ENCODE measurements around the gene MAP3K4. TPM values are rescaled to one million over a fixed set of nuclear protein-coding genes. Genes with fewer than 3 reads are reported as not detected.

The MAP3K4 gene
- total RNA-seq, 1 experiment from 2014 or later: 37.1 TPM

DNA sequence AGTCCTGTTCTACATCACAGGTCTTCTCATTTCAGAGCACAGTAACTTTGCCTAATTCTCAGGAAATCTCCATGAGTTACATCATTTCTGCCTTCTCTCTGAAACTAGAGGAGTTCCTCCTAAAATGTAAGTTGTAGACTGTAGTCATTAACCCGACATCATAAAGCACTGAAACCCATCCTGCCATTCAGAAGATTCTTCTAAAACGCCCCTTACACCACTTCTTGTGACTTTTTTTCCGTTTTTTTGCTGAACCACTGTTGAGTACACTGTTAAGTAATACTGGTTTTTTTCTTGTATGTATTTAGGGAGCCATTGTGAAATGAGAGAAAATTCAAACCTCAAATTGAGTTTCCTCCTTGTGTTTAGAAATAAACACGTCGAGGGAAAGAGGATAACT lies 117.3 kb downstream of the MAP3K4 start:
- Histone ChIP-seq H3K9me3 (ENCODE audit: low read depth, low read length, poor library complexity, severe bottlenecking) (no peaks in the 10 kb centered on the region), H3K27me3 (replicated peaks; ENCODE audit: insufficient read depth, low read depth, low read length, poor library complexity) (no peaks in the 10 kb centered on the region), H3K27ac (ENCODE audit: low read depth, low read length, poor library complexity, severe bottlenecking) (no peak overlapping the region), H3K36me3 (ENCODE audit: insufficient read depth, low read length, poor library complexity, severe bottlenecking) (peaks cover 62% of the 10 kb centered on the region), H3K4me3 (ENCODE audit: low read depth, low read length, poor library complexity, severe bottlenecking) (no peak overlapping the region), H3K4me1 (ENCODE audit: insufficient read depth, low read length, poor library complexity, severe bottlenecking) (no peaks in the 10 kb centered on the region)
- DNase-seq (ENCODE audit: low spot score): no peak
- no TSS peak for BruUV-seq (replicated peaks)
- TF ChIP-seq EZH2 (IDR thresholded peaks at IDR 0.05; ENCODE audit: borderline replicate concordance, low read depth, low read length, poor library complexity, severe bottlenecking): no peak
- TF ChIP-seq, protein P1, sequence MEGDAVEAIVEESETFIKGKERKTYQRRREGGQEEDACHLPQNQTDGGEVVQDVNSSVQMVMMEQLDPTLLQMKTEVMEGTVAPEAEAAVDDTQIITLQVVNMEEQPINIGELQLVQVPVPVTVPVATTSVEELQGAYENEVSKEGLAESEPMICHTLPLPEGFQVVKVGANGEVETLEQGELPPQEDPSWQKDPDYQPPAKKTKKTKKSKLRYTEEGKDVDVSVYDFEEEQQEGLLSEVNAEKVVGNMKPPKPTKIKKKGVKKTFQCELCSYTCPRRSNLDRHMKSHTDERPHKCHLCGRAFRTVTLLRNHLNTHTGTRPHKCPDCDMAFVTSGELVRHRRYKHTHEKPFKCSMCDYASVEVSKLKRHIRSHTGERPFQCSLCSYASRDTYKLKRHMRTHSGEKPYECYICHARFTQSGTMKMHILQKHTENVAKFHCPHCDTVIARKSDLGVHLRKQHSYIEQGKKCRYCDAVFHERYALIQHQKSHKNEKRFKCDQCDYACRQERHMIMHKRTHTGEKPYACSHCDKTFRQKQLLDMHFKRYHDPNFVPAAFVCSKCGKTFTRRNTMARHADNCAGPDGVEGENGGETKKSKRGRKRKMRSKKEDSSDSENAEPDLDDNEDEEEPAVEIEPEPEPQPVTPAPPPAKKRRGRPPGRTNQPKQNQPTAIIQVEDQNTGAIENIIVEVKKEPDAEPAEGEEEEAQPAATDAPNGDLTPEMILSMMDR (conservative IDR thresholded peaks at IDR 0.05; ENCODE audit: low read depth, low read length): no peak
- ChIA-PET CTCF (interaction anchor here (0.6 kb wide), 1 partner anchor 109 kb away, joined by 3 read pairs; no protein-coding TSS in a partner anchor), POLR2A (ENCODE audit: low non-redundant PET) (no interaction called here)
- intact Hi-C loops (cut with micrococcal nuclease; ENCODE audit: unreplicated experiment): no loop called here

- intact Hi-C loops (cut with micrococcal nuclease; ENCODE audit: unreplicated experiment): no loop called here
- H3K27me3 ChIP-seq (replicated peaks; ENCODE audit: insufficient read depth, low read depth, low read length, poor library complexity): no peaks in the 10 kb centered on the region
- POLR2A ChIA-PET (ENCODE audit: low non-redundant PET): no interaction called here
- no peak overlapping the region for H3K4me3 ChIP-seq (ENCODE audit: low read depth, low read length, poor library complexity, severe bottlenecking)
- no TSS peak for BruUV-seq (replicated peaks)
- CTCF ChIA-PET: no interaction called here
- no peak for DNase-seq (ENCODE audit: low spot score)
- TF ChIP-seq, protein P1 (conservative IDR thresholded peaks at IDR 0.05; ENCODE audit: low read depth, low read length): no peak
- no peak for TF ChIP-seq EZH2 (IDR thresholded peaks at IDR 0.05; ENCODE audit: borderline replicate concordance, low read depth, low read length, poor library complexity, severe bottlenecking)
- no peaks in the 10 kb centered on the region for H3K4me1 ChIP-seq (ENCODE audit: insufficient read depth, low read length, poor library complexity, severe bottlenecking)
- H3K27ac ChIP-seq (ENCODE audit: low read depth, low read length, poor library complexity, severe bottlenecking): no peak overlapping the region
- no peaks in the 10 kb centered on the region for H3K9me3 ChIP-seq (ENCODE audit: low read depth, low read length, poor library complexity, severe bottlenecking)
- peaks cover 62% of the 10 kb centered on the region for H3K36me3 ChIP-seq (ENCODE audit: insufficient read depth, low read length, poor library complexity, severe bottlenecking)
These were observed 117.8 kb downstream of the MAP3K4 start for GRCh38 chr6:161109366-161109765.

GRCh38 chr6:161110028-161110779 lies 118.6 kb downstream of the MAP3K4 start:
- TF ChIP-seq, protein P1 (conservative IDR thresholded peaks at IDR 0.05; ENCODE audit: low read depth, low read length): no peak
- no peak for TF ChIP-seq EZH2 (IDR thresholded peaks at IDR 0.05; ENCODE audit: borderline replicate concordance, low read depth, low read length, poor library complexity, severe bottlenecking)
- no peaks in the 10 kb centered on the region for H3K4me1 ChIP-seq (ENCODE audit: insufficient read depth, low read length, poor library complexity, severe bottlenecking)
- no peak for DNase-seq (ENCODE audit: low spot score)
- ChIA-PET CTCF (no interaction called here), POLR2A (ENCODE audit: low non-redundant PET) (no interaction called here)
- H3K9me3 ChIP-seq (ENCODE audit: low read depth, low read length, poor library complexity, severe bottlenecking): no peaks in the 10 kb centered on the region
- no peak overlapping the region for H3K27ac ChIP-seq (ENCODE audit: low read depth, low read length, poor library complexity, severe bottlenecking)
- intact Hi-C loops (cut with micrococcal nuclease; ENCODE audit: unreplicated experiment): no loop called here
- H3K27me3 ChIP-seq (replicated peaks; ENCODE audit: insufficient read depth, low read depth, low read length, poor library complexity): no peaks in the 10 kb centered on the region
- H3K36me3 ChIP-seq (ENCODE audit: insufficient read depth, low read length, poor library complexity, severe bottlenecking): peaks cover 66% of the 10 kb centered on the region
- BruUV-seq (replicated peaks): no TSS peak
- H3K4me3 ChIP-seq (ENCODE audit: low read depth, low read length, poor library complexity, severe bottlenecking): no peak overlapping the region

All from A673 (cell line).